B cell (primary cell): ENCODE data around the gene ZMYM4. TPM values are rescaled to one million over a fixed set of nuclear protein-coding genes. Genes with fewer than 3 reads are reported as not detected.
A peak's percentile ranks its signal among the peaks of the same experiment; 100 is the strongest.

Source experiments
- ATAC-seq: fragments of 200-7000 bp; cut with Tn5 transposase; one replicate; pipeline ENCODE4 v1.10.0; 2021; ENCODE audit warnings: low read depth, mild to moderate bottlenecking, moderate number of reproducible peaks, moderate library complexity
- CTCF ChIA-PET: fragments of 350-600 bp; sonication (Branson Sonifier 250); formaldehyde crosslinking; loops from one replicate; lab custom pipeline; 2021; ENCODE audit warnings: antibody characterized with exemption, inconsistent platforms; lab: Charles Lee
- POLR2A ChIA-PET: fragments of 350-600 bp; sonication (Branson Sonifier 250); formaldehyde crosslinking; loops from one replicate; lab custom pipeline; 2021; ENCODE audit warnings: antibody characterized with exemption; lab: Charles Lee
- DNase-seq: peaks from one replicate; pipeline ENCODE4 v3.0.0; 2013
- H2AFZ ChIP-seq: 2 replicates; pipeline ENCODE4 v1.6.1; 2012; ENCODE audit warnings: mild to moderate bottlenecking, low read depth, low read length; ENCODE audit not compliant: insufficient read depth, poor library complexity, severe bottlenecking
- H3K27ac ChIP-seq, 2 donors: 1 replicate in 1 of 2; 2 replicates in 1 of 2; pipeline ENCODE4 v1.5.1; 2012 to 2013; ENCODE audit warnings: low read length in 2 of 2, mild to moderate bottlenecking in 2 of 2, moderate library complexity in 1 of 2
- H3K27me3 ChIP-seq, 4 experiments: fragments of 200-600 bp in 1 of 4; sonication (generic) in 1 of 4; replicated peaks in 1 of 4; 1 replicate in 2 of 4; 2 replicates in 2 of 4; pipeline versions ENCODE4 v1.6.1 to v1.7.0; 2013 to 2016; ENCODE audit warnings: low read length in 3 of 4, mild to moderate bottlenecking in 2 of 4, mixed read lengths in 1 of 4, moderate library complexity in 1 of 4; ENCODE audit not compliant: insufficient read depth in 4 of 4, control insufficient read depth in 3 of 4; ENCODE audit errors: control extremely low read depth in 1 of 4
- H3K36me3 ChIP-seq, 2 experiments: replicated peaks in 1 of 2; 1 replicate in 1 of 2; 2 replicates in 1 of 2; pipeline versions ENCODE4 v1.6.1 to v1.7.1; 2013; ENCODE audit warnings: low read length in 1 of 2; ENCODE audit not compliant: insufficient read depth in 2 of 2, control insufficient read depth in 1 of 2; ENCODE audit errors: control extremely low read depth in 1 of 2, extremely low read depth in 1 of 2
- H3K4me1 ChIP-seq, 2 donors: fragments of 200-600 bp in 1 of 2; sonication (generic) in 1 of 2; 1 replicate in 1 of 2; 2 replicates in 1 of 2; pipeline versions ENCODE4 v1.5.1 to v1.6.1; 2013 to 2017; ENCODE audit warnings: low read length in 2 of 2; ENCODE audit not compliant: control insufficient read depth in 2 of 2, insufficient read depth in 2 of 2
- H3K4me2 ChIP-seq: replicated peaks from 2 replicates; pipeline ENCODE3; 2012; ENCODE audit warnings: mild to moderate bottlenecking, low read depth, low read length; ENCODE audit not compliant: poor library complexity, severe bottlenecking
- H3K4me3 ChIP-seq, 5 experiments: fragments of 200-600 bp in 1 of 5; sonication (generic) in 1 of 5; 1 replicate in 3 of 5; 2 replicates in 2 of 5; pipeline versions ENCODE4 v1.5.1 to v1.7.0; 2011 to 2016; ENCODE audit warnings: low read length in 4 of 5, mild to moderate bottlenecking in 4 of 5, low read depth in 2 of 5, control low read depth in 1 of 5, moderate library complexity in 1 of 5; ENCODE audit not compliant: insufficient read depth in 1 of 5; ENCODE audit errors: control extremely low read depth in 1 of 5, extremely low read depth in 1 of 5
- H3K79me2 ChIP-seq: fragments of 200-600 bp; sonication (generic); one replicate; pipeline ENCODE4 v1.6.0; 2016; ENCODE audit warnings: low read length; ENCODE audit not compliant: control insufficient read depth, insufficient read depth
- H3K9ac ChIP-seq: fragments of 200-600 bp; sonication (generic); 2 replicates; pipeline ENCODE4 v1.6.1; 2017; ENCODE audit warnings: mild to moderate bottlenecking, low read length, moderate library complexity
- H3K9me3 ChIP-seq, 3 donors: one replicate each; pipeline versions ENCODE4 v1.6.1 to v1.7.1; 2013; ENCODE audit warnings: low read length in 2 of 3; ENCODE audit not compliant: control insufficient read depth in 2 of 3, insufficient read depth in 1 of 3; ENCODE audit errors: control extremely low read depth in 1 of 3
- H4K20me1 ChIP-seq: 2 replicates; pipeline ENCODE4 v1.6.0; 2012; ENCODE audit warnings: mild to moderate bottlenecking, low read length; ENCODE audit not compliant: insufficient read depth, control insufficient read depth, poor library complexity, severe bottlenecking
- H3K27ac Mint-ChIP-seq: one replicate; pipeline ENCODE4 v1.8.0; 2021; ENCODE audit warnings: mixed read lengths
- H3K27me3 Mint-ChIP-seq: one replicate; pipeline ENCODE4 v1.8.0; 2021; ENCODE audit warnings: mixed read lengths
- H3K4me1 Mint-ChIP-seq: one replicate; pipeline ENCODE4 v1.8.0; 2021; ENCODE audit warnings: mixed read lengths
- H3K4me3 Mint-ChIP-seq: one replicate; pipeline ENCODE4 v1.8.0; 2021; ENCODE audit warnings: mixed read lengths
- H3K9me3 Mint-ChIP-seq: one replicate; pipeline ENCODE4 v1.8.0; 2022; ENCODE audit warnings: mixed read lengths; ENCODE audit not compliant: insufficient read depth
- EZH2 ChIP-seq: IDR thresholded peaks from 2 replicates; pipeline ENCODE4 v1.6.1; 2012; ENCODE audit warnings: borderline replicate concordance, low read depth, mild to moderate bottlenecking, moderate library complexity, low read length; ENCODE audit not compliant: insufficient read depth, poor library complexity, severe bottlenecking
- WGBS: methylation state at CpG from one replicate; pipeline ENCODE4 v1.1.5; 2013; ENCODE audit warnings: missing lambda C conversion rate; ENCODE audit not compliant: insufficient coverage; 5-methylcytosine and 5-hydroxymethylcytosine counted together
- intact Hi-C: fragments of 100-400 bp; cut with micrococcal nuclease; formaldehyde crosslinking; loops from one replicate; pipeline ENCODE4 v1.10.0; 2022
- polyA plus RNA-seq: library from polyadenylated mRNA; depleted of rRNA; stranded (reverse); fragments of >200 nt; gene quantifications from 2 replicates; pipeline ENCODE4 v1.2.3, GENCODE V29; 2012
- total RNA-seq, 2 donors: library from RNA; stranded (reverse); fragments of 120-200 nt in 1 of 2; gene quantifications; 1 replicate in 1 of 2; 2 replicates in 1 of 2; pipeline versions ENCODE4 v1.2.3 to v1.2.4, GENCODE V29; 2013 to 2022
- TF ChIP-seq, protein P1 (sequence below): fragments of 200-600 bp; IDR thresholded peaks from one replicate; pipeline ENCODE4 v1.8.0; 2022; ENCODE audit warnings: antibody characterized with exemption, mild to moderate bottlenecking

ZMYM4 gene
- total and polyA plus RNA-seq, 2 donors (not counting 1 experiment from before 2014, with no cell fraction given) = 7.2 to 45.2 TPM

DNA sequence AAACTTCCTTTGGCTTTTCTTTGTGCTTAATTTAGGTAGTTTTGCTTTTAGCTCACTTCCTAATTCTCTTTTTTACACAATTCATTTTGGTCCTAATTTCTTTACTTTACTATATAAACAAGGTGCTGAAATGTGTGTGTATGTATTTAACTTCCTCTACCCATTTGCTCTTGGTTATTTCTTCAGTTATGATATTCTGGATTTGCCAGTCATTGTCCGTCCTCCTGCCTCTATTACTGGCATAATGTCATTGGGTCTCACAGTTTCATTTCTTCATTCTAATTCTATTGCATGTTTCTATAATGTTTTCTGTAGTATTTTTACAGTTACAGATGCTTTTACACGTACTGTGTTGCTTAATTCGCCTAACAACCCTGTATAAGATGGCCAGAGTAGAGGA lies 96.2 kb downstream of the ZMYM4 start:
- peaks cover 7 to 11% of the 10 kb centered on the region in 2 donors for H3K4me1 ChIP-seq
- peaks cover 7 to 25% of the 10 kb centered on the region in 2 experiments for H3K36me3 ChIP-seq
- peak overlapping the region; percentile 46 for H3K4me2 ChIP-seq
- Mint-ChIP-seq H3K9me3 (no peaks in the 10 kb centered on the region), H3K27me3 (no peaks in the 10 kb centered on the region), H3K4me1 (peaks cover 28% of the 10 kb centered on the region), H3K27ac (no peak overlapping the region), H3K4me3 (peak overlapping the region; percentile 1)
- peak overlapping the region; percentile 21 for H2AFZ ChIP-seq
- POLR2A ChIA-PET = interaction anchor here (0.6 kb wide), 1 partner anchor 17 kb away, joined by 4 read pairs; no protein-coding TSS in a partner anchor
- H3K9ac ChIP-seq = peak overlapping the region; percentile 31
- CTCF ChIA-PET = interaction anchor here (0.9 to 1.3 kb wide), 2 partner anchors 12 to 200 kb away, joined by 3 read pairs; no protein-coding TSS in a partner anchor
- ATAC-seq (no peak), DNase-seq (no peak)
- no peaks in the 10 kb centered on the region for H3K27me3 ChIP-seq
- H4K20me1 ChIP-seq = no peaks in the 10 kb centered on the region
- H3K4me3 ChIP-seq = peak overlapping the region in 1 of 5 experiments; percentile 4
- peak overlapping the region in 1 of 2 donors; percentile 68 for H3K27ac ChIP-seq
- no peaks in the 10 kb centered on the region for H3K79me2 ChIP-seq
- H3K9me3 ChIP-seq = no peaks in the 10 kb centered on the region
- WGBS = no CpG with 5 or more reads among the region's 3 CpGs
- TF ChIP-seq, protein P1, sequence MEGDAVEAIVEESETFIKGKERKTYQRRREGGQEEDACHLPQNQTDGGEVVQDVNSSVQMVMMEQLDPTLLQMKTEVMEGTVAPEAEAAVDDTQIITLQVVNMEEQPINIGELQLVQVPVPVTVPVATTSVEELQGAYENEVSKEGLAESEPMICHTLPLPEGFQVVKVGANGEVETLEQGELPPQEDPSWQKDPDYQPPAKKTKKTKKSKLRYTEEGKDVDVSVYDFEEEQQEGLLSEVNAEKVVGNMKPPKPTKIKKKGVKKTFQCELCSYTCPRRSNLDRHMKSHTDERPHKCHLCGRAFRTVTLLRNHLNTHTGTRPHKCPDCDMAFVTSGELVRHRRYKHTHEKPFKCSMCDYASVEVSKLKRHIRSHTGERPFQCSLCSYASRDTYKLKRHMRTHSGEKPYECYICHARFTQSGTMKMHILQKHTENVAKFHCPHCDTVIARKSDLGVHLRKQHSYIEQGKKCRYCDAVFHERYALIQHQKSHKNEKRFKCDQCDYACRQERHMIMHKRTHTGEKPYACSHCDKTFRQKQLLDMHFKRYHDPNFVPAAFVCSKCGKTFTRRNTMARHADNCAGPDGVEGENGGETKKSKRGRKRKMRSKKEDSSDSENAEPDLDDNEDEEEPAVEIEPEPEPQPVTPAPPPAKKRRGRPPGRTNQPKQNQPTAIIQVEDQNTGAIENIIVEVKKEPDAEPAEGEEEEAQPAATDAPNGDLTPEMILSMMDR = no peak
- TF ChIP-seq EZH2 = no peak
- intact Hi-C loops = no loop called here

DNA sequence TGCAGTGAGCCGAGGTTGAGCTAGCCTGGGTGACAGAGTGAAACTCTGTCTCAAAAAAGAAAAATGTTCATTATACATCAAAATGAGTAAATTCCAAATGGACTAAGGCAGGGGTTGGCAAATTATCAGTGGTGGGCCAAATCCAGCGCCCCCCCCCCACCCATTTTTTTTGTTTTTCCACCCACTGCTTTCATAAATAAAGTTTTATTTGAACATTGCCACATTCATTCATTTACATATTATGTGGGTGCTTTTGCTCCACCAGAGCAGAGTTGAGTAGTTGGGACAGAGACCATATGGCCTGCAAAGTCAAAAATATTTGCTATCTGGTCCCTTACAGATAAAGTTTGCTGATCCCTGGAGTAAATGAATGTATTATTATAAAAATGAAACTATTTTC lies 99.4 kb downstream of the ZMYM4 start:
- Mint-ChIP-seq H3K4me1 (peaks cover 19% of the 10 kb centered on the region), H3K27me3 (no peaks in the 10 kb centered on the region), H3K27ac (no peak overlapping the region), H3K4me3 (no peak overlapping the region), H3K9me3 (no peaks in the 10 kb centered on the region)
- Histone ChIP-seq H3K27ac (no peak overlapping the region), H3K36me3 (peaks cover 0 to 8% of the 10 kb centered on the region in 2 experiments), H3K9me3 (no peaks in the 10 kb centered on the region), H2AFZ (no peak overlapping the region), H3K9ac (no peak overlapping the region), H3K27me3 (no peaks in the 10 kb centered on the region), H3K4me1 (peaks cover 7 to 11% of the 10 kb centered on the region in 2 donors), H3K4me2 (no peak overlapping the region), H3K79me2 (no peaks in the 10 kb centered on the region), H3K4me3 (no peak overlapping the region), H4K20me1 (no peaks in the 10 kb centered on the region)
- CTCF ChIA-PET = no interaction called here
- DNase-seq (no peak), ATAC-seq (no peak)
- POLR2A ChIA-PET = no interaction called here
- intact Hi-C loops = no loop called here
- TF ChIP-seq EZH2 = no peak
- TF ChIP-seq, protein P1 = no peak
- no CpG with 5 or more reads among the region's 2 CpGs for WGBS
